ENCODE measurements around the gene ZDHHC6.

DNA sequence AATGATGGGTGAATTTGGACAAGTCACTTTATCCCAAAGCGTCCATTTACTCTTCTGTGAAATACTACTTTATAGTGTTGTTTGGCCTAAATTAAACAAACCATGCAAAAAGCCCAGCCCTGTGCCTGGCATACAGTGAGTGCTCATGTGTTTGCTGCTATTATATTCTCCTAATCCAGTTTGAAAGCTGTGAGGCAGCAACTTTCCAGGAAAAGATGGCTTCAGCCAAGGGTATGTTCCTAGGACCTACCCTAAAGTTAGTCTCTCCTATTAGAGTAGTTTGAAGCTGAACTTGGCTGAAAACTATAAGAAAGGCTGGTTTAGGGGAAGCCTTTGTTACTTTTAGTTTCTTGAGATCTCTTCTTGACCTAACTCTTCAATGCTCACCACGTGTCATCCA is 52.9 kb downstream of the ZDHHC6 start:
- no peak for TF ChIP-seq ZC3H10 (CRISPR knock-in tag; IDR thresholded peaks at IDR 0.05)
- no peak for TF ChIP-seq RARB (CRISPR knock-in tag; IDR thresholded peaks at IDR 0.05)
- no peak for TF ChIP-seq TCF4 (CRISPR knock-in tag; IDR thresholded peaks at IDR 0.05; ENCODE audit: borderline replicate concordance)
- TF ChIP-seq ZNF8 (CRISPR knock-in tag; IDR thresholded peaks at IDR 0.05): no peak
- TF ChIP-seq CSDC2 (CRISPR knock-in tag; IDR thresholded peaks at IDR 0.05): no peak
- TF ChIP-seq, protein P1, sequence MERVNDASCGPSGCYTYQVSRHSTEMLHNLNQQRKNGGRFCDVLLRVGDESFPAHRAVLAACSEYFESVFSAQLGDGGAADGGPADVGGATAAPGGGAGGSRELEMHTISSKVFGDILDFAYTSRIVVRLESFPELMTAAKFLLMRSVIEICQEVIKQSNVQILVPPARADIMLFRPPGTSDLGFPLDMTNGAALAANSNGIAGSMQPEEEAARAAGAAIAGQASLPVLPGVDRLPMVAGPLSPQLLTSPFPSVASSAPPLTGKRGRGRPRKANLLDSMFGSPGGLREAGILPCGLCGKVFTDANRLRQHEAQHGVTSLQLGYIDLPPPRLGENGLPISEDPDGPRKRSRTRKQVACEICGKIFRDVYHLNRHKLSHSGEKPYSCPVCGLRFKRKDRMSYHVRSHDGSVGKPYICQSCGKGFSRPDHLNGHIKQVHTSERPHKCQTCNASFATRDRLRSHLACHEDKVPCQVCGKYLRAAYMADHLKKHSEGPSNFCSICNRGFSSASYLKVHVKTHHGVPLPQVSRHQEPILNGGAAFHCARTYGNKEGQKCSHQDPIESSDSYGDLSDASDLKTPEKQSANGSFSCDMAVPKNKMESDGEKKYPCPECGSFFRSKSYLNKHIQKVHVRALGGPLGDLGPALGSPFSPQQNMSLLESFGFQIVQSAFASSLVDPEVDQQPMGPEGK (CRISPR knock-in tag; IDR thresholded peaks at IDR 0.05; ENCODE audit: borderline replicate concordance): no peak
- no peak for TF ChIP-seq ARNTL (CRISPR knock-in tag; IDR thresholded peaks at IDR 0.05; ENCODE audit: borderline replicate concordance, low read depth)
- no peak for TF ChIP-seq ZNF70 (CRISPR knock-in tag; IDR thresholded peaks at IDR 0.05)
- TF ChIP-seq, protein P2, sequence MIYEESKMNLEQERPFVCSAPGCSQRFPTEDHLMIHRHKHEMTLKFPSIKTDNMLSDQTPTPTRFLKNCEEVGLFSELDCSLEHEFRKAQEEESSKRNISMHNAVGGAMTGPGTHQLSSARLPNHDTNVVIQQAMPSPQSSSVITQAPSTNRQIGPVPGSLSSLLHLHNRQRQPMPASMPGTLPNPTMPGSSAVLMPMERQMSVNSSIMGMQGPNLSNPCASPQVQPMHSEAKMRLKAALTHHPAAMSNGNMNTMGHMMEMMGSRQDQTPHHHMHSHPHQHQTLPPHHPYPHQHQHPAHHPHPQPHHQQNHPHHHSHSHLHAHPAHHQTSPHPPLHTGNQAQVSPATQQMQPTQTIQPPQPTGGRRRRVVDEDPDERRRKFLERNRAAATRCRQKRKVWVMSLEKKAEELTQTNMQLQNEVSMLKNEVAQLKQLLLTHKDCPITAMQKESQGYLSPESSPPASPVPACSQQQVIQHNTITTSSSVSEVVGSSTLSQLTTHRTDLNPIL (CRISPR knock-in tag; IDR thresholded peaks at IDR 0.05; ENCODE audit: low read depth): no peak
- no peak for TF ChIP-seq BACH2 (CRISPR knock-in tag; IDR thresholded peaks at IDR 0.05; ENCODE audit: borderline replicate concordance)
- TF ChIP-seq, protein P3, sequence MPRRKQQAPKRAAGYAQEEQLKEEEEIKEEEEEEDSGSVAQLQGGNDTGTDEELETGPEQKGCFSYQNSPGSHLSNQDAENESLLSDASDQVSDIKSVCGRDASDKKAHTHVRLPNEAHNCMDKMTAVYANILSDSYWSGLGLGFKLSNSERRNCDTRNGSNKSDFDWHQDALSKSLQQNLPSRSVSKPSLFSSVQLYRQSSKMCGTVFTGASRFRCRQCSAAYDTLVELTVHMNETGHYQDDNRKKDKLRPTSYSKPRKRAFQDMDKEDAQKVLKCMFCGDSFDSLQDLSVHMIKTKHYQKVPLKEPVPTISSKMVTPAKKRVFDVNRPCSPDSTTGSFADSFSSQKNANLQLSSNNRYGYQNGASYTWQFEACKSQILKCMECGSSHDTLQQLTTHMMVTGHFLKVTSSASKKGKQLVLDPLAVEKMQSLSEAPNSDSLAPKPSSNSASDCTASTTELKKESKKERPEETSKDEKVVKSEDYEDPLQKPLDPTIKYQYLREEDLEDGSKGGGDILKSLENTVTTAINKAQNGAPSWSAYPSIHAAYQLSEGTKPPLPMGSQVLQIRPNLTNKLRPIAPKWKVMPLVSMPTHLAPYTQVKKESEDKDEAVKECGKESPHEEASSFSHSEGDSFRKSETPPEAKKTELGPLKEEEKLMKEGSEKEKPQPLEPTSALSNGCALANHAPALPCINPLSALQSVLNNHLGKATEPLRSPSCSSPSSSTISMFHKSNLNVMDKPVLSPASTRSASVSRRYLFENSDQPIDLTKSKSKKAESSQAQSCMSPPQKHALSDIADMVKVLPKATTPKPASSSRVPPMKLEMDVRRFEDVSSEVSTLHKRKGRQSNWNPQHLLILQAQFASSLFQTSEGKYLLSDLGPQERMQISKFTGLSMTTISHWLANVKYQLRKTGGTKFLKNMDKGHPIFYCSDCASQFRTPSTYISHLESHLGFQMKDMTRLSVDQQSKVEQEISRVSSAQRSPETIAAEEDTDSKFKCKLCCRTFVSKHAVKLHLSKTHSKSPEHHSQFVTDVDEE (CRISPR knock-in tag; IDR thresholded peaks at IDR 0.05): no peak
- TF ChIP-seq ISL1 (CRISPR knock-in tag; IDR thresholded peaks at IDR 0.05): no peak
